Left cardiac atrium (tissue), 4 donors: ENCODE results near the gene SNX25. TPM values are rescaled to one million over a fixed set of nuclear protein-coding genes. Genes with fewer than 3 reads are reported as not detected.
"Not testable (repeated sequence)": the region's sequence is repeated elsewhere in the genome, so short reads cannot be mapped to it uniquely, and the experiment has no call there.

Experiments used
- ATAC-seq, 2 donors: fragments of 200-7000 bp; cut with Tn5 transposase; one replicate each; pipeline ENCODE4 v1.9.1; 2020; ENCODE audit warnings: mild to moderate bottlenecking in 2 of 2, moderate library complexity in 2 of 2
- DNase-seq: peaks from one replicate; pipeline ENCODE4 v3.0.0-alpha.2; 2020
- intact Hi-C, 2 donors: fragments of 100-400 bp; cut with DNase I; formaldehyde crosslinking; loops; one replicate each; pipeline versions ENCODE4 v1.14.1 to v1.15.1; 2022 to 2023
- total RNA-seq, 2 donors: library from RNA; stranded (reverse); fragmentation: NEBNext Ultra II Directional; extraction: Animal tissue kit (Norgen Biotek cat#: 25700); gene quantifications; one replicate each; pipeline ENCODE4 v1.2.1, GENCODE V29; 2021
- donor health status: DM: no; HTN: yes; CAD: no.
- donor health status: DM: no; HTN: yes; CAD: no; lungs with severe emphysema.
- donor health status: DM: yes; HTN: yes; CAD: no.
- donor health status: Dilated cardiomyopathy.

Gene SNX25
- total RNA-seq, 2 donors from 2014 or later: 15.4 to 16.6 TPM

GRCh38 chr4:185318679-185319078, 109.3 kb downstream of the SNX25 start:
- intact Hi-C loops: no loop called here
- peak in 1 of 2 donors; percentile 33 for ATAC-seq
- no peak for DNase-seq

- ATAC-seq (no peak), DNase-seq (no peak)
- intact Hi-C loops: no loop called here
Measured at GRCh38 chr4:185322803-185323202, 113.4 kb downstream of the SNX25 start.

- DNase-seq: no peak
- no peak for ATAC-seq
- intact Hi-C loops: no loop called here
Measured at GRCh38 chr4:185323606-185324005, 114.2 kb downstream of the SNX25 start.

GRCh38 chr4:185324361-185324760, 115.0 kb downstream of the SNX25 start:
- not testable (repeated sequence) for DNase-seq, ATAC-seq

GRCh38 chr4:185325721-185326120, 116.3 kb downstream of the SNX25 start:
- intact Hi-C loops, DNase-seq, ATAC-seq: not testable (repeated sequence)

More at GRCh38 chr4:185324361-185324760, 115.0 kb downstream of the SNX25 start:
- intact Hi-C loops: not testable (repeated sequence)

GRCh38 chr4:185328586-185328985, 119.2 kb downstream of the SNX25 start:
- intact Hi-C loops: no loop called here
- no peak for ATAC-seq
- DNase-seq: no peak

GRCh38 chr4:185329879-185330510, 120.6 kb downstream of the SNX25 start:
- intact Hi-C loops, DNase-seq, ATAC-seq: not testable (repeated sequence)

GRCh38 chr4:185332575-185333464, 123.4 kb downstream of the SNX25 start:
- ATAC-seq (no peak), DNase-seq (no peak)
- intact Hi-C loops: no loop called here

GRCh38 chr4:185334326-185334725, 124.9 kb downstream of the SNX25 start:
- ATAC-seq (no peak), DNase-seq (no peak)
- intact Hi-C loops: no loop called here

- no peak for ATAC-seq
- DNase-seq: no peak
- intact Hi-C loops: no loop called here
Measured at GRCh38 chr4:185335579-185335978, 126.2 kb downstream of the SNX25 start.

GRCh38 chr4:185339941-185340340, 130.5 kb downstream of the SNX25 start:
- DNase-seq (no peak), ATAC-seq (no peak)
- intact Hi-C loops: no loop called here

- intact Hi-C loops: no loop called here
- ATAC-seq: no peak
- no peak for DNase-seq
Measured at GRCh38 chr4:185341377-185341776, 132.0 kb downstream of the SNX25 start.

GRCh38 chr4:185341841-185342240, 132.4 kb downstream of the SNX25 start:
- DNase-seq (no peak), ATAC-seq (no peak)
- intact Hi-C loops: no loop called here

GRCh38 chr4:185343726-185344581, 134.6 kb downstream of the SNX25 start:
- intact Hi-C loops: no loop called here
- peak; percentile 21 for DNase-seq
- peak in 1 of 2 donors; percentile 83 for ATAC-seq

GRCh38 chr4:185344743-185345538, 135.5 kb downstream of the SNX25 start:
- no peak for DNase-seq
- intact Hi-C loops: no loop called here
- ATAC-seq: no peak

GRCh38 chr4:185346975-185347601, 137.7 kb downstream of the SNX25 start:
- ATAC-seq: peak in 1 of 2 donors; percentile 56

GRCh38 chr4:185351691-185352090, 142.3 kb downstream of the SNX25 start:
- no peak for DNase-seq
- intact Hi-C loops: no loop called here
- ATAC-seq: no peak

More at GRCh38 chr4:185346975-185347601, 137.7 kb downstream of the SNX25 start:
- intact Hi-C loops: no loop called here
- no peak for DNase-seq

GRCh38 chr4:185352202-185352601, 142.8 kb downstream of the SNX25 start:
- intact Hi-C loops: no loop called here
- no peak for DNase-seq
- ATAC-seq: no peak
